Activated CD8-positive, alpha-beta T cell treated with anti-CD3 and anti-CD28 coated beads for 36 hours (primary cell): ENCODE results near the gene KIAA0319L. TPM values are rescaled to one million over a fixed set of nuclear protein-coding genes. Genes with fewer than 3 reads are reported as not detected.
A peak's percentile ranks its signal among the peaks of the same experiment; 100 is the strongest.

Source experiments
- ATAC-seq: fragments of 200-7000 bp; cut with Tn5 transposase; one replicate; pipeline ENCODE4 v1.10.0; 2021; ENCODE audit warnings: mild to moderate bottlenecking, moderate library complexity
- CTCF ChIA-PET: fragments of 350-600 bp; sonication (Branson Sonifier 250); formaldehyde crosslinking; loops from one replicate; lab custom pipeline; 2021; ENCODE audit warnings: antibody characterized with exemption; lab: Charles Lee
- POLR2A ChIA-PET: fragments of 350-600 bp; sonication (Branson Sonifier 250); formaldehyde crosslinking; loops from one replicate; lab custom pipeline; 2021; ENCODE audit warnings: antibody characterized with exemption; lab: Charles Lee
- DNase-seq: peaks from one replicate; pipeline ENCODE4 v3.0.0-alpha.2; 2020
- H3K27ac Mint-ChIP-seq: one replicate; pipeline ENCODE4 v1.8.0; 2021; ENCODE audit warnings: mild to moderate bottlenecking, mixed read lengths
- H3K27me3 Mint-ChIP-seq: one replicate; pipeline ENCODE4 v1.8.0; 2021; ENCODE audit warnings: mixed read lengths
- H3K36me3 Mint-ChIP-seq: one replicate; pipeline ENCODE4 v1.8.0; 2021; ENCODE audit warnings: low read depth, mixed read lengths
- H3K4me1 Mint-ChIP-seq: one replicate; pipeline ENCODE4 v1.8.0; 2021; ENCODE audit warnings: low read depth, mixed read lengths
- H3K4me3 Mint-ChIP-seq: one replicate; pipeline ENCODE4 v1.8.0; 2021; ENCODE audit warnings: mild to moderate bottlenecking, moderate library complexity, mixed read lengths
- H3K9me3 Mint-ChIP-seq: one replicate; pipeline ENCODE4 v1.8.0; 2021; ENCODE audit warnings: mixed read lengths
- intact Hi-C: fragments of 100-400 bp; cut with micrococcal nuclease; formaldehyde crosslinking; loops from one replicate; pipeline ENCODE4 v1.10.0; 2022
- total RNA-seq, 2 experiments: library from RNA; stranded (reverse); gene quantifications; one replicate each; pipeline ENCODE4 v1.2.3, GENCODE V29; 2021
- TF ChIP-seq, protein P1 (sequence below): fragments of 200-600 bp; IDR thresholded peaks from one replicate; pipeline ENCODE4 v1.8.0; 2022; ENCODE audit warnings: antibody characterized with exemption, mild to moderate bottlenecking

KIAA0319L gene
- total RNA-seq, 2 experiments from 2014 or later = 22.8 to 30.9 TPM

DNA sequence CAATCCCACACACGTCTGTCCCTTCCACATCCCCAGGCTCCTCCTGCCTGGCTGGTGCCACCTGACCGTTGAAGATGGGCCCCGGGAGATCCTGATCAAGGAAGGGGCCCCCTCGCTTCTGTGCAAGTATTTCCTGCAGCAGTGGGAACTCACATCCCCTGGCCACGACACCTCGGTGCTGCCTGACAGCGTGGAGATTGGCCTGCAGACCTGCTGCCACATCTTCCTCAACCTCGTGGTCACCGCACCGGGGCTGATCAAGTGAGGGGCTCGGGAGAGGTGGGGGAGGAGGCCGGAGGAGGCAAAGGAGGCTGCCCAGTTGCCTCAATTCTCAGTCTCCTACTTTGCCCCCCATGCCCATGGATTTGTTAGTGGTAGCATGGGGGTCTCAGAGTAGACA lies 6.0 kb upstream of the KIAA0319L start:
- H3K4me3 Mint-ChIP-seq = no peak overlapping the region
- intact Hi-C loops = loop anchor here (5.0 kb wide), 1 partner anchor 111 kb away; no protein-coding TSS in a partner anchor
- DNase-seq (no peak), ATAC-seq (no peak)
- CTCF ChIA-PET = interaction anchor here (1.0 to 4.9 kb wide), 2 partner anchors 108 to 112 kb away, joined by 5 to 44 read pairs; no protein-coding TSS in a partner anchor
- TF ChIP-seq, protein P1, sequence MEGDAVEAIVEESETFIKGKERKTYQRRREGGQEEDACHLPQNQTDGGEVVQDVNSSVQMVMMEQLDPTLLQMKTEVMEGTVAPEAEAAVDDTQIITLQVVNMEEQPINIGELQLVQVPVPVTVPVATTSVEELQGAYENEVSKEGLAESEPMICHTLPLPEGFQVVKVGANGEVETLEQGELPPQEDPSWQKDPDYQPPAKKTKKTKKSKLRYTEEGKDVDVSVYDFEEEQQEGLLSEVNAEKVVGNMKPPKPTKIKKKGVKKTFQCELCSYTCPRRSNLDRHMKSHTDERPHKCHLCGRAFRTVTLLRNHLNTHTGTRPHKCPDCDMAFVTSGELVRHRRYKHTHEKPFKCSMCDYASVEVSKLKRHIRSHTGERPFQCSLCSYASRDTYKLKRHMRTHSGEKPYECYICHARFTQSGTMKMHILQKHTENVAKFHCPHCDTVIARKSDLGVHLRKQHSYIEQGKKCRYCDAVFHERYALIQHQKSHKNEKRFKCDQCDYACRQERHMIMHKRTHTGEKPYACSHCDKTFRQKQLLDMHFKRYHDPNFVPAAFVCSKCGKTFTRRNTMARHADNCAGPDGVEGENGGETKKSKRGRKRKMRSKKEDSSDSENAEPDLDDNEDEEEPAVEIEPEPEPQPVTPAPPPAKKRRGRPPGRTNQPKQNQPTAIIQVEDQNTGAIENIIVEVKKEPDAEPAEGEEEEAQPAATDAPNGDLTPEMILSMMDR = no peak
- H3K4me1 Mint-ChIP-seq = peaks cover 27% of the 10 kb centered on the region
- no peaks in the 10 kb centered on the region for H3K27me3 Mint-ChIP-seq
- peak overlapping the region; percentile 68 for H3K27ac Mint-ChIP-seq
- POLR2A ChIA-PET = interaction anchor here (0.7 to 1.4 kb wide), 2 partner anchors 72 to 108 kb away, joined by 3 to 5 read pairs; no protein-coding TSS in a partner anchor
- peaks cover 10% of the 10 kb centered on the region for H3K36me3 Mint-ChIP-seq
- H3K9me3 Mint-ChIP-seq = no peaks in the 10 kb centered on the region

DNA sequence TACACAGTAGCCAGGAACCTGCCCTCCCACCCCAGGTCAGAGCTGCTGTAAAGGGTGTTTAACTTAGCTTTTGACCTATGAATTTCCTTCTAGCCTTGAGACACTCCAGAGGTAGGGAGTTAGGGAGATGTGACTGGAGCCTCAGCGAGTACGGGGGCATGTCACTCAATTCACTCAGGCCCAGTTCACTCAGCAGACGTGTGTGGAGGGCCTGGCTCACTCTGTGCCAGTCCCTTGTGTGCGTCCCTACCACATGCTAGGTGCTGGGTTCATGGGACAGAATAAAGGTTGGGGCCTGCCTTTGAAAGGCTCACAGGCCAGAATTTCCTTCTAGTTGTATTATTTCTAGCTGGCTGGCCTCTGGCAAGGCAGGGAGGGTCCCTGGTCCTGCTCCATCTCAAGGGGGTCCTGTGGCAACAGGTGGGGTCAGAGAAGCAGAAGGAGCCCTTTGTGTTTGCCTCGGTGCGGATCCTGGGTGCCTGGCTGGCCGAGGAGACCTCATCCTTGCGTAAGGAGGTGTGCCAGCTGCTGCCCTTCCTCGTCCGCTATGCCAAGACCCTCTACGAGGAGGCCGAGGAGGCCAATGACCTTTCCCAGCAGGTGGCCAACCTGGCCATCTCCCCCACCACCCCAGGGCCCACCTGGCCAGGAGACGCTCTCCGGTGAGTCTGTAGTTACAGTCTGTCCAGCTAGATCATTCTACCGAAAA lies 4.9 kb upstream of the KIAA0319L start:
- no peak overlapping the region for H3K27ac Mint-ChIP-seq
- peaks cover 10% of the 10 kb centered on the region for H3K36me3 Mint-ChIP-seq
- POLR2A ChIA-PET = interaction anchor here (1.4 kb wide), 1 partner anchor 107 kb away, joined by 5 read pairs; no protein-coding TSS in a partner anchor
- H3K4me3 Mint-ChIP-seq = no peak overlapping the region
- TF ChIP-seq, protein P1 = no peak
- no peaks in the 10 kb centered on the region for H3K27me3 Mint-ChIP-seq
- H3K4me1 Mint-ChIP-seq = peaks cover 27% of the 10 kb centered on the region
- DNase-seq (no peak), ATAC-seq (no peak)
- intact Hi-C loops = loop anchor here (5.0 kb wide), 1 partner anchor 110 kb away; no protein-coding TSS in a partner anchor
- CTCF ChIA-PET = interaction anchor here (1.0 to 4.9 kb wide), 3 partner anchors 107 to 162 kb away, joined by 4 to 44 read pairs (median 5); no protein-coding TSS in a partner anchor
- no peaks in the 10 kb centered on the region for H3K9me3 Mint-ChIP-seq

DNA sequence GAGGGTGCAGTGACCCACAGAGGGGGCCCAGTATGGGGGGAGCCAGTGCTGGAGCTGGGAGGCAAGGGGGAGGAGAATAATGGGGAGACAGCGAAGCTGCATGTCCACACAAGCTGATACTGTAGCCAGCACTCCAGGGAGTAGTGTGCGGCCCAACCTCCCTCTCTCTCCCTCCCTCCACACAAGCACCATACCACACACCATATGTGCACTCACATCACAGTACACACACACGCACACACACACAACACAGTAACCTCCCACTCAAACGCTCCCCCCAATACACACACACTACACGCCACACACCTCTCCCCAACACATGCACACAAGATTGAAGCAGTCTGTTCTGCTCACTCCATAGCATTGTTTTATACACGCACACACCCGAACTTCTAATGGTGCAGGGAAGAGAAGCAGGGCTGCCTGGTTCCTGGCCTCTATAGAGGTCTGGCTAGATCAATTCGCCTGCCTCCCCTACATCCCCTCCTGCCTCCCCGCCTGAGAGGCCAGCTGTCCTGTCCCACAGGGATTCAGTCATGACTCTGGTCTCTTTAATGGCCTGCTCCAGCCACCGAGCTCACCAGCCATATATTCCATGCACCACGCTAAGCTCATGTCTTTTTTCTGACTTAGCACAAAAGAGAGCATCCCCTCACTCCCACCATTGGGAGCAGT lies 4.2 kb upstream of the KIAA0319L start:
- no peak overlapping the region for H3K27ac Mint-ChIP-seq
- intact Hi-C loops = loop anchor here (5.0 kb wide), 1 partner anchor 109 kb away; no protein-coding TSS in a partner anchor
- H3K4me1 Mint-ChIP-seq = peaks cover 29% of the 10 kb centered on the region
- CTCF ChIA-PET = interaction anchor here (1.2 to 4.9 kb wide), 2 partner anchors 110 to 163 kb away, joined by 4 to 44 read pairs; no protein-coding TSS in a partner anchor
- H3K4me3 Mint-ChIP-seq = no peak overlapping the region
- ATAC-seq = no peak
- H3K27me3 Mint-ChIP-seq = no peaks in the 10 kb centered on the region
- TF ChIP-seq, protein P1 = no peak
- peaks cover 5% of the 10 kb centered on the region for H3K36me3 Mint-ChIP-seq
- no peak for DNase-seq
- POLR2A ChIA-PET = interaction anchor here (1.4 kb wide), 1 partner anchor 107 kb away, joined by 5 read pairs; no protein-coding TSS in a partner anchor
- H3K9me3 Mint-ChIP-seq = no peaks in the 10 kb centered on the region

DNA sequence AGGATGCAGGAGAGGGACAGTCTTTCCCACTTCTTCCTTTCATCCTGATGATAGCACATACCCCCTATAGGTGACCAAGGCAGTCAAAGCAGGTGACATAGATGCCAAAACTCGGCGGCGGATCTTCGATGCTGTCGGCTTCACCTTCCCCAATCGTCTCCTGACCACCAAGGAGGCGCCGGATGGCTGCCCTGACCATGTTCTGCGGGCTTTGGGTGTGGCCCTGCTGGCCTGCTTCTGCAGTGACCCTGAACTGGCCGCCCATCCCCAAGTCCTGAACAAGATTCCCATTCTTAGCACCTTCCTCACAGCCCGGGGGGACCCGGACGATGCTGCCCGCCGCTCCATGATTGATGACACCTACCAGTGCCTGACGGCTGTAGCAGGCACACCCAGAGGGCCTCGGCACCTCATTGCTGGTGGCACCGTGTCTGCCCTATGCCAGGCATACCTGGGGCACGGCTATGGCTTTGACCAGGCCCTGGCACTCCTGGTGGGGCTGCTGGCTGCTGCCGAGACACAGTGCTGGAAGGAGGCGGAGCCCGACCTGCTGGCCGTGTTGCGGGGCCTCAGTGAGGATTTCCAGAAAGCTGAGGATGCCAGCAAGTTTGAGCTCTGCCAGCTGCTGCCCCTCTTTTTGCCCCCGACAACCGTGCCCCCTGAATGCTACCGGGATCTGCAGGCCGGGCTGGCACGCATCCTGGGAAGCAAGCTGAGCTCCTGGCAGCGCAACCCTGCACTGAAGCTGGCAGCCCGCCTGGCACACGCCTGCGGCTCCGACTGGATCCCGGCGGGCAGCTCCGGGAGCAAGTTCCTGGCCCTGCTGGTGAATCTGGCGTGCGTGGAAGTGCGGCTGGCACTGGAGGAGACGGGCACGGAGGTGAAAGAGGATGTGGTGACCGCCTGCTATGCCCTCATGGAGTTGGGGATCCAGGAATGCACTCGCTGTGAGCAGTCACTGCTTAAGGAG lies 3.3 kb upstream of the KIAA0319L start:
- H3K4me1 Mint-ChIP-seq = peaks cover 38% of the 10 kb centered on the region
- H3K27me3 Mint-ChIP-seq = no peaks in the 10 kb centered on the region
- H3K36me3 Mint-ChIP-seq = peaks cover 4% of the 10 kb centered on the region
- POLR2A ChIA-PET = no interaction called here
- no peak overlapping the region for H3K4me3 Mint-ChIP-seq
- TF ChIP-seq, protein P1 = no peak
- intact Hi-C loops = loop anchor here (5.0 kb wide), 1 partner anchor 108 kb away; no protein-coding TSS in a partner anchor
- no peak for ATAC-seq
- DNase-seq = no peak
- no peak overlapping the region for H3K27ac Mint-ChIP-seq
- H3K9me3 Mint-ChIP-seq = no peaks in the 10 kb centered on the region
- CTCF ChIA-PET = interaction anchor here (1.1 to 4.9 kb wide), 3 partner anchors 109 to 166 kb away, joined by 3 to 44 read pairs (median 4); no protein-coding TSS in a partner anchor
